GM18951 (cell line): ENCODE measurements around the gene HDAC4.
"Not testable (repeated sequence)": the region's sequence is repeated elsewhere in the genome, so short reads cannot be mapped to it uniquely, and the experiment has no call there.

Experiments
- POLR2A ChIP-seq: IDR thresholded peaks from 4 replicates; pipeline ENCODE4 v1.6.1; 2011; ENCODE audit warnings: mild to moderate bottlenecking; ENCODE audit not compliant: insufficient read length, insufficient read depth; ENCODE audit errors: extremely low read depth
- in situ Hi-C: fragments of 300-500 bp; cut with MboI; formaldehyde crosslinking; loops from one replicate; pipeline ENCODE4 v1.12.0; 2022; ENCODE audit warnings: low sequenced_read_pairs, mixed read lengths, inconsistent platforms; ENCODE audit not compliant: unreplicated experiment

HDAC4 gene

GRCh38 chr2:239400596-239401066 lies at the start of gene HDAC4:
Gene HDAC4, minus strand, starts transcription at chr2:239401020. Its CDS starts 48,321 bp downstream, at chr2:239352699.
- TF ChIP-seq POLR2A = no peak
- in situ Hi-C loops = no loop called here

- in situ Hi-C loops = not testable (repeated sequence)
These were observed 48.6 kb upstream of the HDAC4 start for GRCh38 chr2:239449468-239449867.

GRCh38 chr2:239445771-239446524 lies 45.1 kb upstream of the HDAC4 start:
- in situ Hi-C loops = no loop called here
- no peak for TF ChIP-seq POLR2A

GRCh38 chr2:239444626-239445577 lies 44.1 kb upstream of the HDAC4 start:
- in situ Hi-C loops = no loop called here
- no peak for TF ChIP-seq POLR2A

GRCh38 chr2:239443666-239444567 lies 43.1 kb upstream of the HDAC4 start:
- TF ChIP-seq POLR2A = no peak
- in situ Hi-C loops = no loop called here

- in situ Hi-C loops = no loop called here
- TF ChIP-seq POLR2A = no peak
These were observed 42.3 kb upstream of the HDAC4 start for GRCh38 chr2:239443102-239443620.

GRCh38 chr2:239442192-239442591 lies 41.4 kb upstream of the HDAC4 start:
- in situ Hi-C loops = no loop called here

GRCh38 chr2:239441261-239442078 lies 40.6 kb upstream of the HDAC4 start:
- TF ChIP-seq POLR2A = no peak
- in situ Hi-C loops = no loop called here

More at GRCh38 chr2:239442192-239442591, 41.4 kb upstream of the HDAC4 start:
- no peak for TF ChIP-seq POLR2A

- TF ChIP-seq POLR2A = no peak
- in situ Hi-C loops = no loop called here
These were observed 39.7 kb upstream of the HDAC4 start for GRCh38 chr2:239440511-239440959.

GRCh38 chr2:239439754-239440315 lies 39.0 kb upstream of the HDAC4 start:
- no peak for TF ChIP-seq POLR2A
- in situ Hi-C loops = no loop called here

GRCh38 chr2:239438995-239439753 lies 38.4 kb upstream of the HDAC4 start:
- in situ Hi-C loops = no loop called here
- TF ChIP-seq POLR2A = no peak
